Lower leg skin (tissue), 3 donors: ENCODE results near the gene KBTBD13.

ENCODE experiments used
- CTCF ChIP-seq, 3 donors: fragments of 450-650 bp; IDR thresholded peaks; one replicate each; pipeline ENCODE4 v1.5.1; 2016; ENCODE audit warnings: antibody characterized with exemption in 3 of 3, mild to moderate bottlenecking in 3 of 3, moderate library complexity in 2 of 3
- POLR2A ChIP-seq, 2 donors: fragments of 450-650 bp; IDR thresholded peaks; one replicate each; pipeline ENCODE4 v1.6.1; 2016 to 2017; ENCODE audit warnings: antibody characterized with exemption in 2 of 2, mild to moderate bottlenecking in 1 of 2, moderate library complexity in 1 of 2

- TF ChIP-seq CTCF (IDR thresholded peaks at IDR 0.05) (no peak), POLR2A (IDR thresholded peaks at IDR 0.05) (no peak)
Measured at GRCh38 chr15:65077981-65078352, 1.4 kb downstream of the KBTBD13 start.
